Measurements from ENCODE around the gene VOPP1. TPM values are rescaled to one million over a fixed set of nuclear protein-coding genes. Genes with fewer than 3 reads are reported as not detected.
"Not testable (repeated sequence)": the region's sequence is repeated elsewhere in the genome, so short reads cannot be mapped to it uniquely, and the experiment has no call there.

Gene VOPP1
- total RNA-seq, 6 experiments from 2014 or later = 15.8 to 30.3 (median 23.2) TPM

DNA sequence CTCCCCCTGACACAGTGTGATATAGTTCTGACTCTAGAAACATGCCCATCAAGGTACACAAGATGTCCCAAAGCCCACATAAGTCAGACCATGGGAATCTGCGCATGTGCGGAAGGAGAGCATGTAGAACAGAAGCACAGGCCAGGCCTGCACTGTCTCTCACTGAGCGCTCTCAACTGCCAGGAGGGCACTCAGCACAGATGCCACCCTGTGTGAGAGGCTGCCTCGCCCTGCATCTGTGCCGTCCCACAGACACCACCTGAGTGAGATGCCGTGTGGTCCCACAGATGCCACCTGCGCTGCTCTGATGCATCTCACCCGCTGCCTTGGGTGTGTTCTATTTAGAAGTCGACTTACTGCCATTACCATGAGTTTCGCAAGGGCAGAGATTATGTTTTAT, 98.4 kb downstream of the VOPP1 start:
- ATAC-seq (no peak), DNase-seq (no peak)
- no peaks in the 10 kb centered on the region for H3K27me3 ChIP-seq
- H3K9me3 ChIP-seq = no peaks in the 10 kb centered on the region
- no peaks in the 10 kb centered on the region for H3K36me3 ChIP-seq
- H3K4me3 ChIP-seq = no peak overlapping the region
- no peaks in the 10 kb centered on the region for H3K4me1 ChIP-seq
- intact Hi-C loops (cut with DNase I) = no loop called here
- H3K27ac ChIP-seq = no peak overlapping the region
- no peak for TF ChIP-seq POLR2A (IDR thresholded peaks at IDR 0.05)
- TF ChIP-seq, protein P1, sequence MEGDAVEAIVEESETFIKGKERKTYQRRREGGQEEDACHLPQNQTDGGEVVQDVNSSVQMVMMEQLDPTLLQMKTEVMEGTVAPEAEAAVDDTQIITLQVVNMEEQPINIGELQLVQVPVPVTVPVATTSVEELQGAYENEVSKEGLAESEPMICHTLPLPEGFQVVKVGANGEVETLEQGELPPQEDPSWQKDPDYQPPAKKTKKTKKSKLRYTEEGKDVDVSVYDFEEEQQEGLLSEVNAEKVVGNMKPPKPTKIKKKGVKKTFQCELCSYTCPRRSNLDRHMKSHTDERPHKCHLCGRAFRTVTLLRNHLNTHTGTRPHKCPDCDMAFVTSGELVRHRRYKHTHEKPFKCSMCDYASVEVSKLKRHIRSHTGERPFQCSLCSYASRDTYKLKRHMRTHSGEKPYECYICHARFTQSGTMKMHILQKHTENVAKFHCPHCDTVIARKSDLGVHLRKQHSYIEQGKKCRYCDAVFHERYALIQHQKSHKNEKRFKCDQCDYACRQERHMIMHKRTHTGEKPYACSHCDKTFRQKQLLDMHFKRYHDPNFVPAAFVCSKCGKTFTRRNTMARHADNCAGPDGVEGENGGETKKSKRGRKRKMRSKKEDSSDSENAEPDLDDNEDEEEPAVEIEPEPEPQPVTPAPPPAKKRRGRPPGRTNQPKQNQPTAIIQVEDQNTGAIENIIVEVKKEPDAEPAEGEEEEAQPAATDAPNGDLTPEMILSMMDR (IDR thresholded peaks at IDR 0.05) = no peak
- 90% methylated on average over 4 of the region's 10 CpGs for WGBS (ENCODE audit: insufficient coverage, low coverage, low lambda C conversion rate, missing lambda C conversion rate)

DNA sequence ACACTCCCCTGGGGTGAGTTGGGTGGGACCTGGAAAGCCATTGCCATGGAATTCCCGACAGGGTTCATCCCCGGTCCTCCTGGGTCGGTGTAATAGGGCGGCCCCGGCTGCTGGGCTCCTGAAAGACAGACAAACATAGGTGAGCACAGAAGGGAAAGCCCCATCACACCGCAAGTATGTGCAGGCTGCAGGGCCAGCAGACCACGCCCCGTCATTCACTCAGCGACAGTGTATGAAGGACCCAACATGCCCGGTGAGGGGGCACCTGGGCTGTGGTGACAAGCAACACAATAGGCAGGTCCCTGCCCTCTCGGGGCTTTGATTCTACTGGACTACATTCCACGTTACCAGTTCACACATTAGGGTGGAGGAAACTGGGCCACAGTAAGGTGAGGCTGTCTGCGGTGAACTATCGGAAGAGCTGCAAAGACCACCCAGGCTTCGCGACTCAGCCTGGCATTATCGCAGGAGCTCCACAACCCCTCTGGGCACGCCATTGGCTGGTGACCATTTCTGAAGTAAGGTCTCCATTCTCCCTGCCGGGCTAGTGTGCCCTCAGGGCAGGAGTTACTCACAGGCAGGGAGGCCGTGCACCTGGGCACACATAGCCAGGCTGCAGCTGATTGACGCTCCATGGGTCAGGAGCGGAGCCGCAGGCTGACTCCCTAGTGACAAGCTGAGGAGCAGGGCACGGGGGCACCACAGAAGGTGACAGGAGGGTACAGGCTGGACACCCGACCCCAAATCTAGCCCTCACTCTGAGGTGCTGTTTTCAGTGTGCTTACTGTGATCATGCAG, 99.2 kb downstream of the VOPP1 start:
- no peaks in the 10 kb centered on the region for H3K9me3 ChIP-seq
- H3K27ac ChIP-seq = no peak overlapping the region
- no peak overlapping the region for H3K4me3 ChIP-seq
- no peaks in the 10 kb centered on the region for H3K36me3 ChIP-seq
- H3K27me3 ChIP-seq = no peaks in the 10 kb centered on the region
- no peak for ATAC-seq
- WGBS (ENCODE audit: insufficient coverage, low coverage, low lambda C conversion rate, missing lambda C conversion rate) = 80% methylated on average over 6 of the region's 25 CpGs
- no peaks in the 10 kb centered on the region for H3K4me1 ChIP-seq
- DNase-seq = no peak
- TF ChIP-seq, protein P1 (IDR thresholded peaks at IDR 0.05) = no peak
- TF ChIP-seq POLR2A (IDR thresholded peaks at IDR 0.05) = no peak
- intact Hi-C loops (cut with DNase I) = no loop called here

DNA sequence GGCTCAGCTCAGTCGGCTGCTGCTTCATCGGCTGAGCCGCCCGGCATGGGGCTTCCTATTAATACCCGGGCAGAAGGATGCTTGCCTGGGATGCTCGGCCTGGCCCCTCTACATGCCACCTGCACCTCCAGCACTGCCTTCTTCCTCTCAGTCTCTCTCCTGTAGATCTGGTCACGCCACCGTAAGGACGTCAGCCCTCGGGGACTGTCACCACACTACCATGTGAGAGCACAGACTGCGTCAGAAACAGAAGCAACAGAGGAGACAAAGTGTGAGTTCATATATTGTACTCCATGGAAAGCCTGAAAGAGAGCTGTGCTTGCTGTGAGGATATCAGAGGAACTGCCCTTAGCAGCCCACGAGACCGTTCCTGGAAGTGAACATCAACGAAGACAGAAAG, 99.9 kb downstream of the VOPP1 start:
- H3K27me3 ChIP-seq; H3K36me3 ChIP-seq; DNase-seq; H3K9me3 ChIP-seq; H3K4me1 ChIP-seq; ATAC-seq; intact Hi-C loops (cut with DNase I); H3K27ac ChIP-seq; H3K4me3 ChIP-seq: not testable (repeated sequence)
- WGBS (ENCODE audit: insufficient coverage, low coverage, low lambda C conversion rate, missing lambda C conversion rate) = no CpG with 5 or more reads among the region's 14 CpGs

DNA sequence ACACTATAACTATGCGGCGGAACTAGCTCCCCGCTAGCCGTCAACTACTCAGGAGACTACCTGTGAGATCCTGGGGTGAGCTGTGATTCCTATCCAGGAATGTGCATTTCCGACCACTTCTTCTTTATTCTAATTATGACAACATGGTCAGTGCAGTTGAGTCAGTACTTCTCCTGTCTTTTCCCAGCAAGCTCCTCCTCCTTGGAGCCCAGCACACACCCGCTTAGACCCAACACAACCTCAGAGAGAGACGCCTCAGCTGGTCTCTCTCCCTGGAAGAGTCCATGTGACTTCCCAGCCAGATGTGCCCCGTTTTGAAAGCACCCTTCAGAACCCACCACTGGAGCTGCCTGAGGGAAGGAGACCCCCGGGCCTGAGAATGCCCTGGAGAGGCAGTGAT, 100.7 kb downstream of the VOPP1 start:
- H3K9me3 ChIP-seq; ATAC-seq; H3K4me3 ChIP-seq; H3K27ac ChIP-seq; H3K27me3 ChIP-seq; H3K36me3 ChIP-seq; intact Hi-C loops (cut with DNase I); DNase-seq; H3K4me1 ChIP-seq: not testable (repeated sequence)
- WGBS (ENCODE audit: insufficient coverage, low coverage, low lambda C conversion rate, missing lambda C conversion rate) = no CpG with 5 or more reads among the region's 9 CpGs

DNA sequence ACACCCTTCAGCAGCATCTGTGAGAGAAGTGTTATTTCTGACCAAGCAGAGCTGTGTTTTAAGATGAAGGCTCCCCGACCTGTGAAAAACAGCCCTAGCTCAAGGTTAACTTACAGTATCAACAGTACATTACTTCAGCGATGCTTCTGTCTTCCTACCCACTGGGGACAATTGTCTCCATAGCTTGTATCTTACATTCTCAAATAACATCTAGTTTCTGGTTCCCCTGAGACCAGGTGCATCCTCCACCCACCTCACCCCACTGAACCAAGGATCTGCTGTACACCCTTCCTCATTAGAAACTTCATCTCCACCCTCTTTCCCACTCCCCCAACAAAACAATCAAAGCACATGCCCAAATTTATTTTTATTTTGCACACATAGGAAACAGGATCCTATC, 102.0 kb downstream of the VOPP1 start:
- no peaks in the 10 kb centered on the region for H3K27me3 ChIP-seq
- H3K9me3 ChIP-seq = no peaks in the 10 kb centered on the region
- WGBS (ENCODE audit: insufficient coverage, low coverage, low lambda C conversion rate, missing lambda C conversion rate) = 100% methylated on average over 2 of the region's 2 CpGs
- no peak for DNase-seq
- no peak for TF ChIP-seq POLR2A (IDR thresholded peaks at IDR 0.05)
- ATAC-seq = no peak
- H3K4me3 ChIP-seq = no peak overlapping the region
- H3K36me3 ChIP-seq = no peaks in the 10 kb centered on the region
- no peaks in the 10 kb centered on the region for H3K4me1 ChIP-seq
- intact Hi-C loops (cut with DNase I) = no loop called here
- H3K27ac ChIP-seq = no peak overlapping the region

DNA sequence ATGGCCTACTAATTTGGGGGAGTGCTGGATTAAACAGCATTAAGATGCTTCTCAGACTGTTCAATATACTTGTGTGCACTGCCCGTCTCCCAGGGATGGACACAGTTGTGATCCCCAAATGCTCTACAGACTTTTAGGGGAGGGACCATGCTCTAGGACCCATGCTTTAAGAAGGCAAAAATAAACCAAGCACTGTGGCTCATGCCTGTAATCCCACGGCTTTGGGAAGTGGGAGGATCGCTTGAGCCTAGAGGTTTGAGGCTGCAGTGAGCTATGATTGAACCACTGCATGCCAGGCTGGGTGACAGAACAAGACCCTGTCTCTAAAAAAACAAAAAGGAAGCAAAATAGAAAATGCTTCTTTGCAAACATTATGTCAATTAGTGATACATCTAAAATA, 102.6 kb downstream of the VOPP1 start:
- Histone ChIP-seq H3K9me3 (no peaks in the 10 kb centered on the region), H3K4me1 (no peaks in the 10 kb centered on the region), H3K27me3 (no peaks in the 10 kb centered on the region), H3K36me3 (no peaks in the 10 kb centered on the region), H3K27ac (no peak overlapping the region), H3K4me3 (no peak overlapping the region)
- ATAC-seq = no peak
- no peak for DNase-seq
- WGBS (ENCODE audit: insufficient coverage, low coverage, low lambda C conversion rate, missing lambda C conversion rate) = 87% methylated on average over 2 of the region's 3 CpGs
- TF ChIP-seq, protein P1 (IDR thresholded peaks at IDR 0.05) = no peak
- no peak for TF ChIP-seq POLR2A (IDR thresholded peaks at IDR 0.05)
- intact Hi-C loops (cut with DNase I) = no loop called here

All from right lobe of liver (tissue), 6 donors.